Measurements from ENCODE around the gene RPL27.

- no peak for TF ChIP-seq CTCF (conservative IDR thresholded peaks at IDR 0.05 in 1 of 2, IDR thresholded peaks at IDR 0.05 in 1 of 2; ENCODE audit: low read depth in 1 of 2, low read length in 2 of 2)
- TF ChIP-seq EZH2 (IDR thresholded peaks at IDR 0.05; ENCODE audit: low read length, missing control alignments): no peak
These were observed 44.5 kb upstream of the RPL27 start for GRCh38 chr17:42953669-42954068.
